GM10248 (cell line): ENCODE results near the gene HTT.

Source experiments
- CTCF ChIA-PET: fragments of 300-600 bp; sonication (Branson Sonifier 250); formaldehyde crosslinking; extraction: SDS; loops from one replicate; lab custom pipeline; 2021; ENCODE audit warnings: antibody characterized with exemption; lab: Yijun Ruan, JAX
- POLR2A ChIA-PET: fragments of 350-650 bp; sonication (Branson Sonifier 250); formaldehyde crosslinking; extraction: SDS; loops from one replicate; lab custom pipeline; 2020; ENCODE audit warnings: antibody characterized with exemption; lab: Yijun Ruan, JAX
- DNase-seq: peaks from one replicate; pipeline ENCODE4 v3.0.0; 2012; ENCODE audit errors: extremely low spot score
- TF ChIP-seq, protein P1 (sequence below): IDR thresholded peaks from 2 replicates; pipeline ENCODE4 v1.5.1; 2012; ENCODE audit warnings: mild to moderate bottlenecking, low read depth; ENCODE audit errors: extremely low read depth, missing control alignments, control extremely low read depth

Gene HTT

GRCh38 chr4:3130826-3131225 lies 56.3 kb downstream of the HTT start:
- DNase-seq, result no peak
- POLR2A ChIA-PET, result no interaction called here
- TF ChIP-seq, protein P1, sequence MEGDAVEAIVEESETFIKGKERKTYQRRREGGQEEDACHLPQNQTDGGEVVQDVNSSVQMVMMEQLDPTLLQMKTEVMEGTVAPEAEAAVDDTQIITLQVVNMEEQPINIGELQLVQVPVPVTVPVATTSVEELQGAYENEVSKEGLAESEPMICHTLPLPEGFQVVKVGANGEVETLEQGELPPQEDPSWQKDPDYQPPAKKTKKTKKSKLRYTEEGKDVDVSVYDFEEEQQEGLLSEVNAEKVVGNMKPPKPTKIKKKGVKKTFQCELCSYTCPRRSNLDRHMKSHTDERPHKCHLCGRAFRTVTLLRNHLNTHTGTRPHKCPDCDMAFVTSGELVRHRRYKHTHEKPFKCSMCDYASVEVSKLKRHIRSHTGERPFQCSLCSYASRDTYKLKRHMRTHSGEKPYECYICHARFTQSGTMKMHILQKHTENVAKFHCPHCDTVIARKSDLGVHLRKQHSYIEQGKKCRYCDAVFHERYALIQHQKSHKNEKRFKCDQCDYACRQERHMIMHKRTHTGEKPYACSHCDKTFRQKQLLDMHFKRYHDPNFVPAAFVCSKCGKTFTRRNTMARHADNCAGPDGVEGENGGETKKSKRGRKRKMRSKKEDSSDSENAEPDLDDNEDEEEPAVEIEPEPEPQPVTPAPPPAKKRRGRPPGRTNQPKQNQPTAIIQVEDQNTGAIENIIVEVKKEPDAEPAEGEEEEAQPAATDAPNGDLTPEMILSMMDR, result no peak
- CTCF ChIA-PET, result interaction anchor here (1.3 to 2.0 kb wide), 2 partner anchors 10 to 14 kb away, joined by 3 to 6 read pairs; no protein-coding TSS in a partner anchor

DNA sequence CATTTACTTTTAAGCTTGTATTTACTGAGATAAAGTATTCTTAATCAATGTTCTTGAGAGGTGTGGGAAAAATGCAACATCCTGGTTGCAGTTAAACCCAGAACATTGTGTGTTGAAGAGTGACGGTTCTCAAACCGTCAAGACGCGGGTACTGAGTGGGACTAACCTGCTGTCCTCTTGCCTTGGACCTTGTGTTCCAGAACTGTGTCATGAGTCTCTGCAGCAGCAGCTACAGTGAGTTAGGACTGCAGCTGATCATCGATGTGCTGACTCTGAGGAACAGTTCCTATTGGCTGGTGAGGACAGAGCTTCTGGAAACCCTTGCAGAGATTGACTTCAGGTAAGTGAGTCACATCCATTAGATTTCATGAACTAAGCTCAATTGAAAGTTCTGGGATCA lies 59.7 kb downstream of the HTT start:
- ChIA-PET CTCF (interaction anchor here (0.9 to 4.1 kb wide), 10 partner anchors 8 to 212 kb away, joined by 3 to 27 read pairs (median 4); no protein-coding TSS in a partner anchor), POLR2A (no interaction called here)
- TF ChIP-seq, protein P1, result no peak

DNA sequence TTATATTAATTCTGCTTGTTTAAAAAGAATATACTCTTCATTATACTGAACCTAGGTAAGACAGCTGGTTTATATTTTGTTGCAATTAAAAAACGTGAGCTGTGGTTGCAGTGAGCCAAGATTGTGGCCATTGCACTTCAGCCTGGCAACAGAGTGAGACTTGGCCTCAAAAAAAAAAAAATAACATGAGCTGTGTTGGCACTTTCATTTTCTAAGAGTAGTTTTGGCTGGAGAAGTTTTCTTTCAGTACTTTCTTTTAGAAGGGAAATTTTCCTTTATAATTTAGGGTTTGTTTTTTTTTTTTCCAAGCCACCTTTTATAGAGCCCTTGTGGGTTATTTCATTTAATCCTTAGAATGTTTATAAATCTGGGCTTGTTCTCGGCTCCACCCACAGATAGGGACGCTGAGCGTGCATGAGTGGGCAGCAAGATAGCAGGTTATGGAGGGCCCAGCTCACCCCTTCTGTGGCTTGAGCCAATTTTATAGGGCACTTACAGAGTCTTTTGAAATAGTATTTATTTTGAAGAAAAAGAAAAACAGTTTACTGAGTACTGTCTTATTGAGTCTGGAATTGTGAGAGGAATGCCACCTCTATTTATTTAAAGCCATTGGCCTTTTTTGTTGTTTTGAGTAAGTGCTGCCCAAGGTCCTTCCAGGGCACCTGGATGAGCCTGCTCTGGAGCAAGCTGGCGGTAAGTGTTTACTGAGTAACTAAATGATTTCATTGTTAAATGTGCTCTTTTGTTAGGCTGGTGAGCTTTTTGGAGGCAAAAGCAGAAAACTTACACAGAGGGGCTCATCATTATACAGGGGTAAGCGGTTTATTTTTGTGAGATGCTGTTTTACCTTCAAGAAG lies 60.9 kb downstream of the HTT start:
- no peak for DNase-seq
- TF ChIP-seq, protein P1, result no peak
- POLR2A ChIA-PET, result no interaction called here
- CTCF ChIA-PET, result interaction anchor here (0.9 to 4.1 kb wide), 14 partner anchors 7 to 211 kb away, joined by 3 to 27 read pairs (median 4); no protein-coding TSS in a partner anchor

More for the DNA sequence above, 59.7 kb downstream of the HTT start:
- no peak for DNase-seq

DNA sequence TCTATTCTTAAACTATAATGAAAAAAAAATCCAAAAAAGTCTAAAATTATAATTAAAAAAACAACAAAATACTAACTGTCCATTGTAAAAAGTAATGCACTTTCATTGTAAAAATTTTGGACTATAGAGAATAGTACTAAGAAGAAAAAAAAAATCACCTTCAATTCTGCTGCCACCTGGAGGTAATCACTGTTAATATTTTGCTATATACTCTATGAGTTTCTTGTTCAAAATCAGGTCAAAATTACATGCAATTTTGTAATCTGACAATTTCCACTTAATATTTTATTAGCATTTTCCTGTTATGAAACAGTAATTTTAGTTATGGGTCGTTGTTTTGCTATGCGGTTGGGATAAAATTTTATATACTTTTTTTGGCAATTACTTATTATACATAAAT lies 62.0 kb downstream of the HTT start:
- POLR2A ChIA-PET, result no interaction called here
- TF ChIP-seq, protein P1, result no peak
- CTCF ChIA-PET, result interaction anchor here (1.1 to 4.1 kb wide), 7 partner anchors 10 to 33 kb away, joined by 3 to 27 read pairs (median 4); no protein-coding TSS in a partner anchor
- DNase-seq, result no peak

- CTCF ChIA-PET, result no interaction called here
- no peak for DNase-seq
- POLR2A ChIA-PET, result no interaction called here
- TF ChIP-seq, protein P1, result no peak
Measured at GRCh38 chr4:3137908-3138307, 63.4 kb downstream of the HTT start.

GRCh38 chr4:3145234-3145924 lies 70.9 kb downstream of the HTT start:
- ChIA-PET CTCF (interaction anchor here (1.0 to 1.8 kb wide), 4 partner anchors 12 to 42 kb away, joined by 3 to 5 read pairs (median 4); no protein-coding TSS in a partner anchor), POLR2A (no interaction called here)
- DNase-seq, result no peak
- TF ChIP-seq, protein P1, result no peak
